Testis (tissue), 3 donors: ENCODE results near the gene LPP. TPM values are rescaled to one million over a fixed set of nuclear protein-coding genes. Genes with fewer than 3 reads are reported as not detected.

Experiments
- DNase-seq: peaks from one replicate; pipeline ENCODE4 v3.0.0-alpha.2; 2019
- H3K27ac ChIP-seq, 2 donors: fragments of 200-600 bp; sonication (generic); one replicate each; pipeline ENCODE4 v1.5.1; 2019
- H3K27me3 ChIP-seq: fragments of 200-600 bp; sonication (generic); one replicate; pipeline ENCODE4 v1.5.1; 2019
- H3K36me3 ChIP-seq: fragments of 200-600 bp; sonication (generic); one replicate; pipeline ENCODE4 v1.5.1; 2017; ENCODE audit warnings: low read depth; ENCODE audit errors: missing control alignments
- H3K4me1 ChIP-seq: fragments of 200-600 bp; sonication (generic); one replicate; pipeline ENCODE4 v1.5.1; 2019
- H3K4me3 ChIP-seq, 2 donors: fragments of 200-600 bp; sonication (generic); one replicate each; pipeline ENCODE4 v1.5.1; 2017 to 2019
- H3K9me3 ChIP-seq: fragments of 200-600 bp; sonication (generic); one replicate; pipeline ENCODE4 v1.5.1; 2017
- POLR2A ChIP-seq: fragments of 450-650 bp; IDR thresholded peaks from one replicate; pipeline ENCODE4 v1.6.1; 2017; ENCODE audit warnings: antibody characterized with exemption, mild to moderate bottlenecking, moderate library complexity
- WGBS, 2 donors: methylation state at CpG; one replicate each; pipeline ENCODE4 v1.1.5; 2018; 5-methylcytosine and 5-hydroxymethylcytosine counted together
- intact Hi-C: fragments of 100-400 bp; cut with DNase I; formaldehyde crosslinking; loops from one replicate; pipeline ENCODE4 v1.15.1; 2023; ENCODE audit warnings: low total_unique reads
- polyA plus RNA-seq: library from polyadenylated mRNA; stranded (reverse); fragments of 350-450 nt; fragmentation: Illumina TruSeq; extraction: RNeasy Lipid Tissue Mini Kit (QIAGEN cat#74804); gene quantifications from one replicate; pipeline ENCODE4 v1.2.3, GENCODE V29; 2014; ENCODE audit warnings: low read depth, low replicate concordance; ENCODE audit not compliant: insufficient read depth
- total RNA-seq, 2 donors: library from RNA; depleted of rRNA; stranded (reverse); fragments of >200 nt; gene quantifications; one replicate each; pipeline ENCODE4 v1.2.3, GENCODE V29; 2016
- TF ChIP-seq, protein P1 (sequence below), 3 experiments: fragments of 450-650 bp in 2 of 3; fragments of 200-600 bp in 1 of 3; sonication (generic) in 1 of 3; IDR thresholded peaks; one replicate each; pipeline ENCODE4 v1.5.1; 2016 to 2019; ENCODE audit warnings: antibody characterized with exemption in 3 of 3, mild to moderate bottlenecking in 2 of 3, moderate library complexity in 1 of 3

LPP gene
- total and polyA plus RNA-seq, 3 donors from 2014 or later, result 89.9 to 135 (median 132) TPM

DNA sequence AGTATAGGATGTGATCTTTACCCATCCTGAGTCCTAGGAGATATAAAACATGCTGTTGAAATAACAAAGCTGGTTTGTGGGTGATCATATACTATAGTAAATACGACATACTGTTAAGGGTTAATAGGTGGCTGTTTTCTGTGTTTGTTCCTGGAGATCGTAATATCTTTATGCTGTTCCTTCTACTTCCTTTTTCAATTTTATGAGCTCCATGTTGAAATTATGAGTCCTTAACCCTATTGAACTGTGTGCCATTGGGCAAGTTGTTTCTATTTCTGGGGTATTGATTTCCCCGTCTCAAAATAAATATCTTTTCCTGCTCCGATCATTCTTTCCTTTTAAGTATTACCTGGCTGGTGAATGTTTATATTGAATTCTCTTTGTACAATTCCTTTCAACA is 115.1 kb downstream of the LPP start:
- DNase-seq, result no peak
- 86 to 92% methylated on average over 4 of the region's 4 CpGs for WGBS, 2 donors
- intact Hi-C loops, result loop anchor here (10.0 kb wide), 1 partner anchor 524 kb away; the partner anchor contains the start of gene BCL6
- H3K4me3 ChIP-seq, result no peak overlapping the region
- H3K9me3 ChIP-seq, result no peaks in the 10 kb centered on the region
- no peaks in the 10 kb centered on the region for H3K27me3 ChIP-seq
- no peak for TF ChIP-seq POLR2A
- TF ChIP-seq, protein P1, sequence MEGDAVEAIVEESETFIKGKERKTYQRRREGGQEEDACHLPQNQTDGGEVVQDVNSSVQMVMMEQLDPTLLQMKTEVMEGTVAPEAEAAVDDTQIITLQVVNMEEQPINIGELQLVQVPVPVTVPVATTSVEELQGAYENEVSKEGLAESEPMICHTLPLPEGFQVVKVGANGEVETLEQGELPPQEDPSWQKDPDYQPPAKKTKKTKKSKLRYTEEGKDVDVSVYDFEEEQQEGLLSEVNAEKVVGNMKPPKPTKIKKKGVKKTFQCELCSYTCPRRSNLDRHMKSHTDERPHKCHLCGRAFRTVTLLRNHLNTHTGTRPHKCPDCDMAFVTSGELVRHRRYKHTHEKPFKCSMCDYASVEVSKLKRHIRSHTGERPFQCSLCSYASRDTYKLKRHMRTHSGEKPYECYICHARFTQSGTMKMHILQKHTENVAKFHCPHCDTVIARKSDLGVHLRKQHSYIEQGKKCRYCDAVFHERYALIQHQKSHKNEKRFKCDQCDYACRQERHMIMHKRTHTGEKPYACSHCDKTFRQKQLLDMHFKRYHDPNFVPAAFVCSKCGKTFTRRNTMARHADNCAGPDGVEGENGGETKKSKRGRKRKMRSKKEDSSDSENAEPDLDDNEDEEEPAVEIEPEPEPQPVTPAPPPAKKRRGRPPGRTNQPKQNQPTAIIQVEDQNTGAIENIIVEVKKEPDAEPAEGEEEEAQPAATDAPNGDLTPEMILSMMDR (IDR thresholded peaks at IDR 0.05), result no peak
- H3K4me1 ChIP-seq, result peaks cover 39% of the 10 kb centered on the region
- H3K27ac ChIP-seq, result peak overlapping the region in 1 of 2 donors; percentile 77
- no peaks in the 10 kb centered on the region for H3K36me3 ChIP-seq

DNA sequence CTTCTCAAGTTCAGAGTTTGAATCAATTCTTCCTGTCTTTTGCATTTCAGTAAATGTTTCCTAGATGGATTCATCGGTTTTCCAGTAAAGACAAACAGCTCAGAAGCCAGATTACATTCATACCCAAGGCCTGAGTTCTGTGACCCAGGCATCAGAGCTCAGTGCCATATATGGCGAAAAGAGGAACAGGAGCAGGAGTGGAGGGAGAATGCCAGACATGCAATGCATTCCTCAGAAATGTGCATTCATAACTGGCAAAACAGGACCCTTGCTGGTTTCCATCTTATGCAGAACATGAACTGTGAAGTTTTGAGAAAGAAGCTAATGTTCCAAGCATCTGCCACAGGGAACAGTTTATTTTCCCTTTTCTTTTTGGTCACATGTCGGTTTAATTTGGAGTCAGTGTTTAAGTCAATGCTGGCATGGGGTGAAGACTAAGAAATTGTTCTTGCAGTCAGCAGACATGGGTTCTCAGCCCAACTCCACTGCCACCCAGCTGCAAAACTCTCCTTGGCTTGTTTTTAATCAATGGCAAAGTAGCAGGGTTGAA is 116.5 kb downstream of the LPP start:
- Histone ChIP-seq H3K9me3 (no peaks in the 10 kb centered on the region), H3K36me3 (no peaks in the 10 kb centered on the region), H3K27me3 (no peaks in the 10 kb centered on the region), H3K27ac (peak overlapping the region; percentile 64 to 77), H3K4me3 (no peak overlapping the region), H3K4me1 (peaks cover 35% of the 10 kb centered on the region)
- DNase-seq, result peak; percentile 41
- 34 to 62% methylated on average over 3 of the region's 3 CpGs for WGBS, 2 donors
- no peak for TF ChIP-seq POLR2A
- TF ChIP-seq, protein P1 (IDR thresholded peaks at IDR 0.05), result no peak
- intact Hi-C loops, result no loop called here

DNA sequence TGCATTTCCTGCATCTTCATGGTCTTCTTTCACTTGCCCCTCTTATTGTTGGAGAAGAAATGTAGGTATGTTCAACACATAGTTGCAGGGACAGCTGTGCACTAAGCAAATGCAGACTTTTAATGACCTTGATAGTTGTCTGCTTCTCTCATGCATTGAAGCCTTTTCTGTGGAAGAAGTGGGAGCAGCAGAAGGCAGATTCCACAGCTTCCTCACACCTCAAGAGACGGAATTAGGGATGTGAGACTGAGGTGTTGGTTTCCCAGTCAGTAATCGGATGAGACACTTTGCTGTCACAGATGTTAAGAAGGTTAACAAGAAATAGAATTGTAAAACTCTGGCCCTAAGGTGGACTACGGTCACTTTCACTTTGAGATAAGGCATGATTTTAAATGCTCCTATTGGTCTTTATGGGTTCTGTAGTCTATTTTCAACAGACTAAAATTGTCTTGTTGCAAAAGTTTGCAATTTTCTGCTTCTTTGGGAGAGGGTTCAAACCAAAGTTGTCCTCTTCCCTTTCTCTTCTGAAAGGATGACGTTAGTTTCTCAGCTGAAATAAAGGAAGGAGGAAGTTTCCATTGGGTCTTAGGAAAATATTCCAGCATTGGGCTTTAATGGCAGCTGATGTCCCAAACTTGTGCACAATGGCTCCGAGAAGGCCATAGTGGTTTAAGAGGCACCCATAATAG is 117.4 kb downstream of the LPP start:
- DNase-seq, result no peak
- 67 to 75% methylated on average over 5 of the region's 5 CpGs for WGBS, 2 donors
- H3K4me3 ChIP-seq, result no peak overlapping the region
- peaks cover 35% of the 10 kb centered on the region for H3K4me1 ChIP-seq
- TF ChIP-seq, protein P1 (IDR thresholded peaks at IDR 0.05), result no peak
- TF ChIP-seq POLR2A, result no peak
- H3K27ac ChIP-seq, result peak overlapping the region; percentile 64 to 77
- H3K36me3 ChIP-seq, result no peaks in the 10 kb centered on the region
- H3K27me3 ChIP-seq, result no peaks in the 10 kb centered on the region
- intact Hi-C loops, result no loop called here
- no peaks in the 10 kb centered on the region for H3K9me3 ChIP-seq

DNA sequence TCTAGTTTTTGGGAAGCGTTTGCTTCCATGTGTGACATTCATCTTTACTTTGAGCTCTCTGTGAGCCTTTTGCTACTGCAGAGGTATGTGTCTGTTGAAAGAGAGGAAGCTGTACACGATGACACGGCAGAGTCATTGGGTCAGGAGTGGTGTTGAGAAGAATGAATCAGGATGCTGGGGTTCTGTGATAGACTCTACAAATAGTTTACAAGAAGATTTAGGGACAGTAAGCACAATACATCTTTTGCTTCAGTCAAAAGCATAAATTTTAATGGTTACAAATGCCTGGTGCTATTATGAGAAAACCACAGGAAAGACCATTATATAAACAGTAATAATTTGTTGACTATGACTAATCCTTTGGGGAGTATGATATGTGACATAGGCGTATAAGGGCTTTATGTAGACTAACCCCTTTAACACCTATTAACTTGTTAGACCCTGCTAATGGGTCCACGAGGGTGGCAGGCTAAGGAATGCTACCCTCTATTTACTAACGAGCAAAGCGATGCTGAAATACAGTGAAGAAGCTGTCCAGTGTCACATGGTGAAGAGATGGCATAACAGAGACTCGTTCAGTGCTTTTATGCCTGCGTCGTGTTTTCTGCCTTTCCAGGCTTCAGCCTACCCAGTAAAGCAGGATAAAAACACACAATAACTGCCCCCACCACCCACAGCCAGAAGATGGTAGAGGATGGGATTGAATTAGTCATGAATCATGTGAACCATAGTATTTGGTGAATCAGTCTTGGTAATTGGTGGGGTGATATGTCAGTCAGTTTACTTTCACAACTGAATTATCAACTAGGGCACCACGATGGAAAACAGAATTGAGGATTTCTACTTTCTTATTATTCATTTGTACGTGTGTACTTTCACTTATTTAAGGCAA is 118.8 kb downstream of the LPP start:
- no peak for TF ChIP-seq POLR2A
- TF ChIP-seq, protein P1 (IDR thresholded peaks at IDR 0.05), result no peak
- Histone ChIP-seq H3K36me3 (no peaks in the 10 kb centered on the region), H3K9me3 (no peaks in the 10 kb centered on the region), H3K27me3 (no peaks in the 10 kb centered on the region), H3K4me3 (no peak overlapping the region), H3K27ac (peak overlapping the region in 1 of 2 donors; percentile 77), H3K4me1 (peaks cover 25% of the 10 kb centered on the region)
- no peak for DNase-seq
- intact Hi-C loops, result no loop called here
- 88 to 91% methylated on average over 12 of the region's 12 CpGs for WGBS, 2 donors
